ENCODE measurements around the gene DDA1. TPM values are rescaled to one million over a fixed set of nuclear protein-coding genes. Genes with fewer than 3 reads are reported as not detected.

The DDA1 gene
- total and polyA plus RNA-seq, 2 of the 13 experiments (the other 11 are each of a cell fraction or from before 2014, with no cell fraction given): 24.5 to 26.0 TPM

DNA sequence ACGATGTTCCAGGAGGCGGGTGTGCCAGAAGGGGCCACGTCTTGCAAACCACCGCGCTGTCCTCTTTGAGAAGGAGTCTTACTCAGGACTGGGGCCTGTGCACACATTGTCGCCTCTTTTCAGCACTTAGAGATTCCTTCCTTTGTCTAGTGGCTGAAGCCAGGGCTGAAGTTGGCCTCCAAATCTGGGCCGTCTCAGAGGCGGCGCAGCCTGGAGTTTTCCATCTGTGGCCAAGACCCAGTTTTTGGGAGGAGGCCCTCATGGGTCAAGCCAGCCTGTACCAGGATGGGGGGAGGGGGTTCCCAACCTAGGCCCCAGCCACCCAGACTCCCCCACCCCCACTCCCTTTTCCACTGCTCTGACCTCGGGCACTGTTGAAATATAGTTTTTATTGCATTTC is 13.5 kb downstream of the DDA1 start:
- Histone ChIP-seq H3K27ac (ENCODE audit: extremely low read length, insufficient read depth, low read length) (no peak overlapping the region), H3K4me1 (ENCODE audit: insufficient read depth, low read length) (no peaks in the 10 kb centered on the region), H3K36me3 (replicated peaks in 1 of 2; ENCODE audit: control insufficient read depth in 1 of 2, insufficient read depth in 2 of 2, low read length in 2 of 2) (peaks cover 7 to 25% of the 10 kb centered on the region in 2 experiments; a peak in 3 of 5 replicates), H2AFZ (ENCODE audit: low read length) (no peak overlapping the region), H3K9me3 (ENCODE audit: low read length) (no peaks in the 10 kb centered on the region), H4K20me1 (ENCODE audit: insufficient read depth, low read length) (no peaks in the 10 kb centered on the region), H3K27me3 (ENCODE audit: control insufficient read depth in 1 of 2, insufficient read depth in 2 of 2, low read length in 2 of 2) (no peaks in the 10 kb centered on the region), H3K9ac (ENCODE audit: insufficient read depth, low read depth, low read length) (no peak overlapping the region), H3K4me2 (ENCODE audit: low read depth, low read length) (no peak overlapping the region), H3K4me3 (replicated peaks in 1 of 3; ENCODE audit: insufficient read depth in 1 of 3, low read depth in 2 of 3, low read length in 3 of 3) (no peak overlapping the region), H3K79me2 (ENCODE audit: insufficient read depth, low read length) (no peaks in the 10 kb centered on the region)
- no peak for TF ChIP-seq ZNF781 (CRISPR knock-in tag; IDR thresholded peaks at IDR 0.05; ENCODE audit: borderline replicate concordance, not compliant biosample characterization)
- no peak for TF ChIP-seq ZSCAN20 (CRISPR knock-in tag; IDR thresholded peaks at IDR 0.05; ENCODE audit: borderline replicate concordance)
- TF ChIP-seq, protein P1, sequence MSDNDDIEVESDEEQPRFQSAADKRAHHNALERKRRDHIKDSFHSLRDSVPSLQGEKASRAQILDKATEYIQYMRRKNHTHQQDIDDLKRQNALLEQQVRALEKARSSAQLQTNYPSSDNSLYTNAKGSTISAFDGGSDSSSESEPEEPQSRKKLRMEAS (IDR thresholded peaks at IDR 0.05): no peak
- TF ChIP-seq ZNF3 (CRISPR knock-in tag; IDR thresholded peaks at IDR 0.05): no peak
- TF ChIP-seq CENPX (CRISPR knock-in tag; IDR thresholded peaks at IDR 0.05): no peak
- TF ChIP-seq, protein P2, sequence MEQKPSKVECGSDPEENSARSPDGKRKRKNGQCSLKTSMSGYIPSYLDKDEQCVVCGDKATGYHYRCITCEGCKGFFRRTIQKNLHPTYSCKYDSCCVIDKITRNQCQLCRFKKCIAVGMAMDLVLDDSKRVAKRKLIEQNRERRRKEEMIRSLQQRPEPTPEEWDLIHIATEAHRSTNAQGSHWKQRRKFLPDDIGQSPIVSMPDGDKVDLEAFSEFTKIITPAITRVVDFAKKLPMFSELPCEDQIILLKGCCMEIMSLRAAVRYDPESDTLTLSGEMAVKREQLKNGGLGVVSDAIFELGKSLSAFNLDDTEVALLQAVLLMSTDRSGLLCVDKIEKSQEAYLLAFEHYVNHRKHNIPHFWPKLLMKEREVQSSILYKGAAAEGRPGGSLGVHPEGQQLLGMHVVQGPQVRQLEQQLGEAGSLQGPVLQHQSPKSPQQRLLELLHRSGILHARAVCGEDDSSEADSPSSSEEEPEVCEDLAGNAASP (CRISPR knock-in tag; IDR thresholded peaks at IDR 0.05; ENCODE audit: borderline replicate concordance): no peak
- no peak for TF ChIP-seq ZNF724P (CRISPR knock-in tag; IDR thresholded peaks at IDR 0.05; ENCODE audit: borderline replicate concordance)
- no peak for TF ChIP-seq IRX3 (CRISPR knock-in tag; IDR thresholded peaks at IDR 0.05; ENCODE audit: borderline replicate concordance, low read depth)
- no peak for TF ChIP-seq PAF1 (CRISPR knock-in tag; IDR thresholded peaks at IDR 0.05)
- TF ChIP-seq, protein P3, sequence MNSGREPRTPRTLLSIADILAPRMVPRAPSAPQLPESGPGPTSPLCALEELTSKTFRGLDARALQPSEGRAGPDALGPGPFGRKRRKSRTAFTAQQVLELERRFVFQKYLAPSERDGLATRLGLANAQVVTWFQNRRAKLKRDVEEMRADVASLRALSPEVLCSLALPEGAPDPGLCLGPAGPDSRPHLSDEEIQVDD (CRISPR knock-in tag; IDR thresholded peaks at IDR 0.05; ENCODE audit: borderline replicate concordance): no peak
- POLR2A ChIA-PET: interaction anchor here (1.3 kb wide), 1 partner anchor 10 kb away, joined by 3 read pairs; no protein-coding TSS in a partner anchor
- FAIRE-seq: no peak
- intact Hi-C loops (cut with micrococcal nuclease; ENCODE audit: unreplicated experiment): no loop called here
- WGBS (ENCODE audit: low lambda C conversion rate): 96% methylated on average over 10 of the region's 10 CpGs
- no TSS peak for BruUV-seq (replicated peaks)
- CTCF ChIA-PET (ENCODE audit: low intra/inter-chr PET ratio, low total read pairs): no interaction called here
- DNase-seq (ENCODE audit: low spot score): no peak
- ATAC-seq: no peak
- in situ Hi-C loops (cut with HindIII; ENCODE audit: extremely low pct_ligation_motif_present, low pct_unique_long_range_greater_than_20kb): no loop called here
